ENCODE measurements around the gene NMRAL1. TPM values are rescaled to one million over a fixed set of nuclear protein-coding genes. Genes with fewer than 3 reads are reported as not detected.

The NMRAL1 gene
- polyA plus RNA-seq, 3 donors, result 39.2 to 57.0 (median 49.4) TPM

DNA sequence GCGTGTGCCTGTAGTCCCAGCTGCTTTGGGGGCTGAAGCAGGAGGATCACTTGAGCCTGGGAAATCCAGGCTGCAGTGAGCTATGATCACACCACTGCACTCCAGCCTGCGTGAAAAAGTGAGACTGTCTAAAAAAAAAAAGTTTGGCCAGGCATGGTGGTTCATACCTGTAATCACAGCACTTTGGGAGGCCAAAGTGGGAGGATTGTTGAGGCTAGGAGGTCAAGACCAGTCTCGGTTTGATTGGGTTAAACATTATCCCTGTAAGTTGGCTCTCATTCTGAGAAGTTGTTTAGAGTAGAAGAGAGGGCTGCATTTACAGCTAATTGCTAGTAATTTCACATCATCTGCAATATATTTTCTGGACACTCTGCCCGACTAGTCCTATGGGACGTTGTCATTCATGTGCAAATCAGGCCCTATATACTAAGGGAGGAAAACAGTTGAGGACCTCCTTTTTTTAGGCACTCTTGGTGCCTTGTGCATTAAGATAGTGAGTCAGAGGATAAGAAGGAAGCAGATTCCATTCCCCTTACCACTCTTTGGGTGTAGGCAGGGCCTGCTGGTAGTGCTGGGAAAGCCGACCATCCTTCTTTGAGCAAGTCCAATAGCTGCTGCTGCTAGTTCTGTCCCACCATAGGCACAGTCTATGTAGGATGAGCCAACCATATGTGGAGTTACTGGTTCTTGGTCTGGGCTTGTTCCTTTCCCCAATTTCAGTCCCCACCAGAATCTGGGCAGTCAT lies 20.5 kb upstream of the NMRAL1 start:
- WGBS (ENCODE audit: insufficient coverage), result 92% methylated on average over 2 of the region's 6 CpGs
- Histone ChIP-seq H3K4me2 (replicated peaks; ENCODE audit: extremely low read depth, low read length, poor library complexity, severe bottlenecking) (no peak overlapping the region), H3K27ac (ENCODE audit: low read depth in 1 of 2, low read length in 2 of 2) (no peak overlapping the region), H3K4me3 (replicated peaks in 1 of 3; ENCODE audit: low read depth in 2 of 3, low read length in 3 of 3) (no peak overlapping the region), H3K9me3 (replicated peaks in 1 of 2; ENCODE audit: control insufficient read depth in 1 of 2, insufficient read depth in 1 of 2, low read length in 2 of 2) (no peaks in the 10 kb centered on the region), H2AFZ (ENCODE audit: insufficient read depth, low read depth, low read length, poor library complexity, severe bottlenecking) (no peak overlapping the region), H3K79me2 (ENCODE audit: insufficient read depth, low read length) (peaks cover 31% of the 10 kb centered on the region), H3K36me3 (replicated peaks in 1 of 2; ENCODE audit: control insufficient read depth in 1 of 2, insufficient read depth in 2 of 2, low read length in 2 of 2) (peaks cover 16 to 52% of the 10 kb centered on the region in 2 donors), H4K20me1 (ENCODE audit: insufficient read depth, low read length) (peaks cover 27% of the 10 kb centered on the region), H3K4me1 (ENCODE audit: control insufficient read depth in 1 of 2, insufficient read depth in 2 of 2, low read length in 2 of 2) (no peaks in the 10 kb centered on the region), H3K9ac (ENCODE audit: insufficient read depth, low read length, poor library complexity, severe bottlenecking) (no peak overlapping the region), H3K27me3 (ENCODE audit: control insufficient read depth in 2 of 2, insufficient read depth in 2 of 2, low read length in 2 of 2) (no peaks in the 10 kb centered on the region)
- Mint-ChIP-seq H3K9me3 (no peaks in the 10 kb centered on the region), H3K27ac (peak overlapping the region in 2 of 7 donors; percentile 31 to 52), H3K36me3 (peaks cover 40 to 44% of the 10 kb centered on the region in 2 donors), H3K4me1 (no peaks in the 10 kb centered on the region), H3K27me3 (ENCODE audit: low read depth in 3 of 3) (no peaks in the 10 kb centered on the region), H3K4me3 (no peak overlapping the region)
- intact Hi-C loops (cut with micrococcal nuclease), result no loop called here
- TF ChIP-seq, protein P1, sequence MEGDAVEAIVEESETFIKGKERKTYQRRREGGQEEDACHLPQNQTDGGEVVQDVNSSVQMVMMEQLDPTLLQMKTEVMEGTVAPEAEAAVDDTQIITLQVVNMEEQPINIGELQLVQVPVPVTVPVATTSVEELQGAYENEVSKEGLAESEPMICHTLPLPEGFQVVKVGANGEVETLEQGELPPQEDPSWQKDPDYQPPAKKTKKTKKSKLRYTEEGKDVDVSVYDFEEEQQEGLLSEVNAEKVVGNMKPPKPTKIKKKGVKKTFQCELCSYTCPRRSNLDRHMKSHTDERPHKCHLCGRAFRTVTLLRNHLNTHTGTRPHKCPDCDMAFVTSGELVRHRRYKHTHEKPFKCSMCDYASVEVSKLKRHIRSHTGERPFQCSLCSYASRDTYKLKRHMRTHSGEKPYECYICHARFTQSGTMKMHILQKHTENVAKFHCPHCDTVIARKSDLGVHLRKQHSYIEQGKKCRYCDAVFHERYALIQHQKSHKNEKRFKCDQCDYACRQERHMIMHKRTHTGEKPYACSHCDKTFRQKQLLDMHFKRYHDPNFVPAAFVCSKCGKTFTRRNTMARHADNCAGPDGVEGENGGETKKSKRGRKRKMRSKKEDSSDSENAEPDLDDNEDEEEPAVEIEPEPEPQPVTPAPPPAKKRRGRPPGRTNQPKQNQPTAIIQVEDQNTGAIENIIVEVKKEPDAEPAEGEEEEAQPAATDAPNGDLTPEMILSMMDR (IDR thresholded peaks at IDR 0.05), result no peak
- no peak for DNase-seq

GRCh38 chr16:4491898-4492297 lies 17.5 kb upstream of the NMRAL1 start:
- no peaks in the 10 kb centered on the region for H3K4me1 ChIP-seq (ENCODE audit: control insufficient read depth in 1 of 2, insufficient read depth in 2 of 2, low read length in 2 of 2)
- H3K36me3 ChIP-seq (replicated peaks in 1 of 2; ENCODE audit: control insufficient read depth in 1 of 2, insufficient read depth in 2 of 2, low read length in 2 of 2), result peaks cover 19 to 50% of the 10 kb centered on the region in 2 donors
- Mint-ChIP-seq H3K4me1 (peaks cover 2% of the 10 kb centered on the region), H3K9me3 (no peaks in the 10 kb centered on the region), H3K27me3 (ENCODE audit: low read depth in 3 of 3) (no peaks in the 10 kb centered on the region), H3K36me3 (peaks cover 30 to 46% of the 10 kb centered on the region in 2 donors), H3K4me3 (no peak overlapping the region), H3K27ac (peak overlapping the region in 2 of 7 donors; percentile 19 to 42)
- WGBS (ENCODE audit: insufficient coverage), result no CpG with 5 or more reads among the region's 4 CpGs
- H3K9me3 ChIP-seq (replicated peaks in 1 of 2; ENCODE audit: control insufficient read depth in 1 of 2, insufficient read depth in 1 of 2, low read length in 2 of 2), result no peaks in the 10 kb centered on the region
- H2AFZ ChIP-seq (ENCODE audit: insufficient read depth, low read depth, low read length, poor library complexity, severe bottlenecking), result no peak overlapping the region
- intact Hi-C loops (cut with micrococcal nuclease), result no loop called here
- H3K79me2 ChIP-seq (ENCODE audit: insufficient read depth, low read length), result peaks cover 19% of the 10 kb centered on the region
- H3K27ac ChIP-seq (ENCODE audit: low read depth in 1 of 2, low read length in 2 of 2), result no peak overlapping the region
- H3K4me3 ChIP-seq (replicated peaks in 1 of 3; ENCODE audit: low read depth in 2 of 3, low read length in 3 of 3), result no peak overlapping the region
- H3K9ac ChIP-seq (ENCODE audit: insufficient read depth, low read length, poor library complexity, severe bottlenecking), result no peak overlapping the region
- DNase-seq, result no peak
- no peak overlapping the region for H3K4me2 ChIP-seq (replicated peaks; ENCODE audit: extremely low read depth, low read length, poor library complexity, severe bottlenecking)
- no peaks in the 10 kb centered on the region for H3K27me3 ChIP-seq (ENCODE audit: control insufficient read depth in 2 of 2, insufficient read depth in 2 of 2, low read length in 2 of 2)
- TF ChIP-seq, protein P1 (IDR thresholded peaks at IDR 0.05), result no peak
- peaks cover 27% of the 10 kb centered on the region for H4K20me1 ChIP-seq (ENCODE audit: insufficient read depth, low read length)

Measured in CD14-positive monocyte (primary cell).